G401 (cell line): ENCODE results near the gene S100A11. TPM values are rescaled to one million over a fixed set of nuclear protein-coding genes. Genes with fewer than 3 reads are reported as not detected.

Source experiments
- DNase-seq: peaks from one replicate; pipeline ENCODE4 v3.0.0-alpha.2; 2015; ENCODE audit warnings: low spot score
- in situ Hi-C: cut with HindIII; loops from 2 replicates; pipeline ENCODE4 v1.10.0; 2016; ENCODE audit warnings: low sequenced_read_pairs, mixed read lengths
- total RNA-seq: library from RNA; depleted of rRNA; stranded (reverse); fragments of >200 nt; shearing (Covaris generic); gene quantifications from 2 replicates; pipeline ENCODE4 v1.2.3, GENCODE V29; 2014

Gene S100A11
- total RNA-seq, 1 experiment from 2014 or later = not detected

DNA sequence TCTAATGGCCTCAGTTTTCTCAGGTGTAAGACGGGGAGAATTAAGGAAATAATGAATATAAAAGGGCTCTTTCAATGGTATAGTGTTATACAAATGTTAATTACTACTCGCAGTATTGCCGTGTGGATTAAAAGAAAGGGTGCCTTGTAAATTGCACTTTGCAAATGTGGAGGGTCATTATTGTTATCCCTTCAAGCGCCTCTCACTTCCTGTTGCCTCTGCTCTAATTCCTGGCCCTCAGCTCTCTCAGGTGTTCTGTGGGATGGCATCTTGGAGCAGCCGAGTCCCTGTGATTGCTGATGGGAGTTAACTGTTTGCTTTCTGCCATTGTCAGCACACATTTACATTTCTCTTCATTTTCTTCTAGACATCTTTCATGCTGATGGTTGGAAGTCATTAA is 7.1 kb upstream of the S100A11 start:
- no peak for DNase-seq
- in situ Hi-C loops = no loop called here

DNA sequence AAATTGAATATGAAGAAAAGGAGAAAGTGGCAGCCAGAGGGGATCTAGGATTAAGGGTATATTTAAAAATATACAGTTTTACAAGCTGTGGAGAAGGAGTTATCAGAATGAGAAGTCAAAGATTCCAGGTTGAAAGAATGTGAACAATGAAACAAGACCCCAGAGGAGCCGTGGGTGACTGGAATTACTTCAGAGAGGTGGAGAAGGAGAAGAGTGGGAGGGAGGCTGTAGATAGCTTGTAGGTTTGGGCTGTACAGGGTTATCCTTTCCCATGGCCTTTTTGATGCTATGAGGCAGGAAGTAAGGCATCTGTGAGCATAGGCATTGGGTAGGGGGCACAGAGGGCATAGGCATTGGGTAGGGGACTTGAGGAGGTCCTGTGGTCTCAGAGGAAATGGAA is 5.2 kb upstream of the S100A11 start:
- in situ Hi-C loops = no loop called here
- DNase-seq = no peak

DNA sequence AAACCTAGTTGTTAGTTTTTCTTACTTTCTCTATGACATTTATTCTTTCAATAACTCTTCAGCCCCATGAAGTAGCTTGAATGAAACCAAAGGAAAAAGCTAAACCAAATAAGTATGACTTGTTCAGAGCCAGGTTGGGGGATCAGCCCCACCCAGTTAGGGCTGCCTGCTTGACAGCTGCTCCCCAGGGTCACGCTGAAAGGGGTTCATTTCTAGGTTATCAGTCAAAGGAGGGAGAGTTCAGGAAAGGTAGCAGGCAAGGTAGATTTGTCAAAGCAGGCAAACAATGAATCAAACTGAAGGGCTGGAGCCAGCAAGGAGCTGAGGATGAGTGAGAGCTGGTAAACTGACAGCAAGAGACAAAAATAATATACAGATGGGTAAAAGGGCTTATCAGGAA is 3.1 kb upstream of the S100A11 start:
- in situ Hi-C loops = no loop called here
- DNase-seq = no peak

DNA sequence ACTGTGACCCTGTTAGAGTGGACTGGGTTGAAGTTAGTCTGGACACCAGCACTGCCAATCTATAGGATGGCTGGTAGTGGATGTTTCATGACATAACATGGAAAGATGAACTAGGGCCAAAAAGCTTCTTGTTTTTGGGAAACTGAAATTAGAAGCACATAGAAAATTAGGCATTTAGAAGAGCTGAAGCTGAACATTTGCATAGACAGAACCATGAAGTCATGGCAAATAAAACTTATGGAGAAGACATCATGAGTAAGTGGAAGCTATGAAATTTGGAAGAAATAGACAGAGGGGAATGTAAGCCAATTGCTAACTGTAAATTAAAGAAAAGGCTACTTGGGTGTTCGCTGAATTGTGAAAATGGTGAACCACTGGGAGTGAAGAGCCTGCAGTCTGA is 2.7 kb upstream of the S100A11 start:
- DNase-seq = no peak
- in situ Hi-C loops = no loop called here

DNA sequence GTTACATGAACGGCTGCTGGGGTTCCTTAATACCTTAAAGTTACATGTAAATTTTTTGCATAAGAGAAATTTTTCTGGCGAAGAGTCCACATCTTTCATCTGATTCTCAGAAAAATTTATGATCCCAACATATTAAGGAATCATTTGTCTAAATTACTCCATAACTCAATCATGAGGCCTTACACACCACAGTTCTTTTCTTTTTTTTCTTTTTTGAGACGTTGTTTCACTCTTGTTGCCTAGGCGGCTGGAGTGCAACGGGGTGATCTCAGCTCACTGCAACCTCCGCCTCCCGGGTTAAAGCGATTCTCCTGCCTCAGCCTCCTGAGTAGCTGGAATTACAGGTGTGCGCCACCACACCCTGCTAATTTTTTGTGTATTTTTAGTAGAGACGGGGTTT is 2.1 kb upstream of the S100A11 start:
- DNase-seq = no peak
- in situ Hi-C loops = no loop called here

DNA sequence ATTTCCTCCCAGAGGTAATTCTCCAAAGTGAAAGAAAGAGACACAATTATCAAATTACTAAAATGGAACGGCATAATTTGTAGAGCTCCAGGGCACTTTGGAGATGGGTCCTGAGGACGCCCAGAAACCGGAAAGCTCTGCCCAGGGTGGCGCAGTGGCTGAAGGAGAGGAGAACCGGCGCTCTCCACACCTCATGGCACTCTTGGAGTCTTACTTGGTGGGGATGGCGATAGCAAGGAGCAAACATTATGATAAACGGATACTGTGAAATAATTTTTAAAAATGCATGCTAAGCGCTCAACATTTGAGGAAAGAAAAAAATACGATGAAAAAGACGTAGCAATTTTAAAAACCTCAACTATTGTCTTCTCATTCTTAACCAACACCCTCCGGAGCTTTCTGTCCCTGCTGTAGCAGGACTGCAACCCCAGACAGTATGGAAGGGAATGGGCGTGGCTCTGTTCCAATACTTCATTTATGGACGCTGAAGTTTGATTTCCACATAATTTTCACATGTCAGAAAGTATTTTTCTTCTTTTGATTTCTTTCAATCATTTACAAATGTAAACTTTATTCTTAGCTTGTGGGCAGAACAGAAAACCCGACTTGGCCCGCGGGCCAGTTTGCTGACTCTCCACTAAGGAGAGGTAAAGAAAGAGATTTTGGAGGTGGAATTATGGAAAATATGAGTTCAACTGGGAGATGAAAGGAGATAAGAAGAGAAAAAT is 1.1 kb downstream of the S100A11 start:
- in situ Hi-C loops = no loop called here
- DNase-seq = no peak

DNA sequence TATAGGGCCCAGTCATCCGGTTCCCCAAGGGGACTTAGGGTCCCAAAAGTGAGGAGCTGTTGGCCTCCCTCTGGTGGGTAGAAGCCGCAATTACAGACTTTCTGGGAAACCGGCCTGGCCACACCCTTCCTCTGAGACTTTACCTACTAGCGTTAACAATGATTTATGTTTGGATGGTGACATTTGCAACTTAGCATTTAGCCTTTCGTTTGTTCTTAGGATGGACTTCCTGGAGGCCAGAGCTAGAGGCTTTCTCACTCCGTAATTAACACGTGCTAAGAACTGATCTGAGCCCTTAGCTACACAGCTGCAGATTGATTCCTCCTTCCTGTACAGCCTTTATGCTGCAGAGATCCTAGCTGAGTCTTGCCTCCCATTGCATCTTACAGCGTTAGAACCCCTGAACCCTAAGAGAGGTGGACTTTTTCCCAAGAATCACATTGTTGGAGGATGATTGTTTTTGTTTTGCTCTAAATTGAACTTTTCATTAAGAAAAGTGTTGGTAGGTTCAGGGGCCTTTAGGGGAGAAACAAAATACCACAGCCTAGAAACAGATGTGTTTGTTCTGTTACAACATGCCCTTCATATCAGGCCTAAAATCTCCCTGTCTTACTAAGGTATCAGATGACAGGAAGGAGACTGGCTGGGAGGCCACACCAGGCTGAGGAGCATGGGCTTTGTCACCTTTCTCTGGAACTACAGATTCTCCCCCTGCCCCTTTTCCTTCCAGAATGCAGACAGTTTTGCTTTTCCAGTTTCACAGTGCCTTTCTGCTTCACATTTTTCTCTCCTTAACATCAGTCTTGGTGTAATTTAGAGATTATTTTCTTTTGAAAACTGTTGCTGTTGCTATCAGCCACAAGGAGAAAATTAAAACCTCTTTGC is 1.9 kb downstream of the S100A11 start:
- in situ Hi-C loops = no loop called here
- no peak for DNase-seq

DNA sequence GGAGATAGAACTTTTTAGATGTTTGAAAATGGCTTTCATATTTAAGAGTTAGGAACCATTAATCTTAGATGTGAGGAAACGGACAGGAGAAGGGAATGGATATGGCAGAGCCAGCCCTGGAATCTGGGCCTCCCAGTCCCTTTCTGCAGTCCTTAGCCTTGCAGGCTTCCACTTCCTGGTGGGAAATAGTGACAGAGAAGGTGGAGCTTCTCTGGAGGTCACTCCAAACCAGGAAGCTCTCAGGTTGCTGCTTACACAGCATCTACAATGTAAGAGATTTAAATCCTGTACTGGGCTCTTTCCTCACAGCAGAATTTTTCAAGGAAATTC is 2.5 kb downstream of the S100A11 start:
- in situ Hi-C loops = no loop called here
- no peak for DNase-seq

DNA sequence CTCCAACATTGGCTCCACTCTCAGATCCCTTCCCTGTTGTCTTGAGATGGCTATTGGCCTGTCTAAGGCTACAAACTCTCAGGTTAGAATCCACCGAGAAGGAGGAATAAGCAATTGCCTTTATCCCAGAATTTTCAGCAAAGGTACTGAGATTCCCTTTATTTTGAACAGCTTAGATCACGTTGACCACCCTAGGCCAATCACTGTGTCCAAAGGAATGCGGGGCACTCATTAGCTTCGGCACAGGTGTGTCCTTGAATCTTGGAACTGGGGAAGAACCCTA is 6.9 kb downstream of the S100A11 start:
- DNase-seq = no peak
- in situ Hi-C loops = no loop called here

DNA sequence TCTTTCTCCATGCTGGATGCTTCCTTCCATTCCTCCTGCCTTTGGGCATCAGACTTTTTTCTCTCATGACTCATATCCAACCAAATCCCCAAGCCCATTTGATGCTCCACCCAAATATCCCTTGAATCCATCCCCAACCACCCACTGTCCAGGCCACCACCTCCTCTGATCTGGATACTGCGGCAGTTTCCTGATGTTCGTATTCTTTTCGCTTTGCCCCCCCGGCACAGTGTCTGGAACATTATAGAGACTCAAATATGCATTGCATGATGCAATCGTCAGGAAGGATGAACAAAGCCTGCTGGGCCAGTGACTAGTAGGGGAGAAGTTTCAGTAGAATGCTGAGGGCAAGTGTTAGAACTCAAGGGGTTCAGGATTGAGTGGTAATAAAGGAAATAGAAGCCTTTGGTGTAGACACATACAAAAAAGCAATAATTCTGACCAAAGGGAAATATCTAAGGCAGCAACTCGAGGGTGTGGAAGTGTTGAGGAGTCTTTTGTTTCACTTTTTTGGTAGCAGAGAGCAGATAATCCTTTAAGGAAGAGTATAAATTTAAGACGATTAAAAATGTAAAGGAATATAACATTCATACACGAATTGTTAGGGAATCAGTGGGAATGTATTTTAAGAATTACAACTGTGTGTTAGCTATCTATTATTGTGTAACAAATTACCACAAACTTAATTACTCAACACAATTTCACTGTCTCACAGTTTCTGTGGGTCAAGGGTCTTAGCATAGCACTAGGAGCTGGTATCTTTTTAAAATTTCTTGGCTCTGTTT is 7.5 kb downstream of the S100A11 start:
- DNase-seq = no peak
- in situ Hi-C loops = no loop called here

DNA sequence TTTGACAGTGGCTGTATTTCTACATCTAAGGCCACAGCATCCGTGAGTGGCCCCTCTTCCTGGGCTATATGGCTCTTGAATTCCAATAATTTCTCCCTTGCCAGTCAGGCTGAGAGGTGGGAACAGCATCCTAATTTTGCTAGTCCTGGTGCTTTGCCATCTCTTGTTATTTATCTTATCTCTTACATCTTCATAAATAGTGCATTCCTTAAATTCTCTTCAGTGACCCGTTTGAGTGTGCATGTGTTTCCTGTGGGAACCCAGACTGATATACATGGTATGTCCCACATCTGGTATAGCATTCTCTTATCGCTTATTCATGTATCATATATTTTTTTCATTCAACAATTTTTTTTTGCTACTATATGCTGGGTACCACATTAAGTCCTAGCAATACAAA is 9.9 kb downstream of the S100A11 start:
- DNase-seq = no peak
- in situ Hi-C loops = no loop called here

DNA sequence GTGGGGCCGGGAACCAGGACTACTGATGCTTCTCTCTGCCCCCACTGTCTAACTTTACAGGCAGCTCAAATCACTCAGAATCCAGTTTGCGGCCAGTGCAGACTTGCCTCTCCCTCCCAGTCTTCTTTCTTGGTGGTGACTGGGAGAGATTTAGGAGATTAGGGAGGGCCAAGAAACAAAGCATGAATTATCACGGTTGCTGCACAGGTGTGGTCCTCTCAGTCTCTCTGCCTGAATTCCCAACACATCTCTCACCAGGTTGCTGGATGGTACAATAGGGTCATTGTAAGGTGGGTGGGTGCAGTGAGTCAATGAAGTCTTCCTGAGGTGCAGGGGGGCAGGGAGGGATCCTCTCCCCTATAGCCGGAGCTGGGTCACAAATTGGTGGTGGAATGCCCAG is 12.6 kb downstream of the S100A11 start:
- no peak for DNase-seq
- in situ Hi-C loops = no loop called here

DNA sequence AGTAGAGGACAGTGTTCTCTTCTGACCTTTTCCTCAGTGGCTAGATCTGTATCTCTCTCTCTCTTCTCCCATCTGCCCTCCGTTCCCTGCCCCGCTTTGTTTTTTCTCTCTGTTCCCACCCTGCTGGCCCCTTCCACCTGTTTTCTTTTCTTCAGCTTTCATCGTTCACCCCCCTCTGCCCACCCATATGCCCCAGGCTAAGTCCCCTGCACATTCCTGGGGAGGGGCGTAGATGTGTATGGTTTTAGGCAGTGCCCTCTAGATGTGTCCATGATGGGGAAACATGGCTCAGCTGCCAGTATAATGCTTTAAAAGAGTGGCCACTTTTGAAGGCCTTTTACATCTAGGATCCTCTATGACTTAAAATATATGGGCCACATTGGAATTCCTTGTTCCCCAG is 13.6 kb downstream of the S100A11 start:
- in situ Hi-C loops = no loop called here
- DNase-seq = no peak

DNA sequence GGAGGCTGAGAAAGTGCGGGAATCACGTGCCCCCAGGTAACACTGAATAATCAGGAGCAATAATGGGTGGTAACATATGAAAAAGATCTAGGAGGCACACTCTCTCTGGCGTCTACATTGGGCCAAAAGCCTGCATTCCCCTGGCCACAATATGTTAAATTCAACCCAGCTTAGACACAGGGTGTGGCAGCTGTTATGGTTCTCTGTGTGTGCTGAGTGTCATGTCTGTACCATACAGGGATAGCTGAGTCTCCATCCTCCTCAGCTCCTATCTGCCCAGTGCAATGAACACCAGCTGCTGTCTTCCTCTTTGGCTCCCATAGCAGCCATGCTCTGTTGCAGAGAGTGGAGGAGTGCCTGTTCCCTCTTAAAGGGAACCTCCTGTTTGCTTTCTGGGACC is 14.3 kb downstream of the S100A11 start:
- in situ Hi-C loops = no loop called here

DNA sequence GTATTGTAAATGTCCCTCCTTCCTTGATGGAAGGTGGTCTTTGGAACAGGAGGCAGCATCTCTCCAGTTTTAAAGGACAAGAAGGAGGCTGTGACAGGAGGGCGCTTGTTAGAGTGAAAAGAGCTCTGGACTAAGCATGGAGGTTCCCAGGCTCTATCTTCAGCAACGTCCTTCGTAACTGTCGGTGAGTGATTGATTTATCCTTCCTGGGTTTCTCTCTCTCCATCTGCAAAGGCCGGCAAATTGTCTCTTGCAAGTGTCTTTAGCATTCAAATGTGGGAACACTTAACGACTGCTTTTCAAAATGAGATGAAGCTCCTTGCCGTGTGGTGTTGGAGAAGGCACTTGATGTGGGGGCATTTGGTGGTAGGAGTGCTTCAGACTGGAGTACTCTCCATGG is 15.2 kb downstream of the S100A11 start:
- no peak for DNase-seq
- in situ Hi-C loops = no loop called here

More for the DNA sequence above, 14.3 kb downstream of the S100A11 start:
- DNase-seq = no peak

DNA sequence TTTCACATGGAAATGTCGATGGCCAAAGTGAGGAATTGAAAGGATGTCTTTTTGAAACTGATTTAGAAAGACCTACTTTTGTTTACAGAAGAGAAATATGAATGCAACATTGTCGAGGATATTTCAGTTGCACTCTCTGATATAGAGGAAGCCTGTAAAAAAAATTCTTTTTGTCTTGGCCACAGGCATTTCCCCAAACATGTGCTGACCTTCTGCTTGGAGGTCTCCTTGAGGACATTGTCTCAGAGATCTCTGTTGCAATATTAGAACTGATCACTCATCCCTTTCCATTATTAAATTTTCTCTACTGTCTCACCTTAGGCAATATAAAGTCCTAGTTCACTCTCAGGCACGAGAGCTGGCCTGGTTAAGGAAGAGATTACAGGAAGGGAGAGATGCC is 16.0 kb downstream of the S100A11 start:
- in situ Hi-C loops = no loop called here
- no peak for DNase-seq

DNA sequence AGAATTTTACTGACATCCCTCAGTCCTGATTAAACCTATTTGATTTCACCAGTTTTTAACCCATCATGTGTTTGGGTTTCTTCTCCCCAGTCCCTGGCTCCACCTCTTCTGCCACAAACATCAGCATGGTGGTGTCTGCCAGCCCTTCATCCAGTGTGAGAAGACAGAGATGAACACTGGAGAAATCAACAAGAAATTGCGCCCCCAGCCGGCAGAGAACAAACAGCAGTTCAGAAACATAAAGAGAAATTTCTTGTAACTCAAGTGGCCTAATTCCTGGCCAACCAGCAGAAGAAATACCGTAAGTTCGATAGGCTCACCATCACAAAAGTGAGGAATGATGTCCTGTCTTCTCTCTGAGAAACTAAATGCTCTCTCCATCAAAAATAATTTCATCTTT is 18.3 kb downstream of the S100A11 start:
- DNase-seq = no peak
- in situ Hi-C loops = no loop called here

DNA sequence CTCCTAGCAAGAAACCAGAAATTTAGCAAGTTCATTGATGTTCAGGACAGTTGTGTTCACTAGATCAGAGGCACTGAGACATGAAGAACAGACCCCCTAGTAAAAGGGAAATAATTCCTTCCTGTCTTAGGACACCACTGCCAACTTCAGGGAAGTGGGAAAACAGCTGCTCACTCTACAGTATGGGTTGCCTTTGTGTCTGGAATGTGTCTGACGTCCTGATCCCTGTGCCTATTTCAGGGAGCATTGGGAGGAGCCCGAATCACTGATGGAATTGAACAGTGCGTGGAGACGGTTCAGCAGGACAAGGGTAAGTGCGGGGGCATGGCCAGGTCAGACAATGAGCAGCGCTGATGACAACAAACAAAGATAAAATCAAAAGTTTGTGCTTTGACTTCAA is 21.0 kb downstream of the S100A11 start:
- in situ Hi-C loops = no loop called here
- no peak for DNase-seq

DNA sequence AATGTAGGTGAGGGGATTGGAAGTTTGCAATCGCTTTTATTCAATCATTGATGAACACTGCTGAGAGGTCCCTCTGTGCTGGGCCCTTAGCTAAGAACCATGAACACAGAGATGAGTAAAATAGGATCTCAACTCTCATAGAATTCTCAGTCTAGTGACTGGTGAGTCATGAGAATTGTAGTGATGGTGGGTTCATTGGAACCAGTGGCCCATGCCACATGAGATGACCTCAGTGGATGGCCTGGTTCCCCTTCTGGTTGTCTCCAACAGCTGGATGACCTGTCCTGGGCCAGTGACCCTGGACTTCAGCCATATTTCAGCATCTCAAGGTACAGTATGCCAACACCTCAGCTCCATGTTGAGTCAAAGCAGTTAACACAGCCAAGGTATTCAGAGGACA is 21.9 kb downstream of the S100A11 start:
- DNase-seq = no peak
- in situ Hi-C loops = no loop called here

DNA sequence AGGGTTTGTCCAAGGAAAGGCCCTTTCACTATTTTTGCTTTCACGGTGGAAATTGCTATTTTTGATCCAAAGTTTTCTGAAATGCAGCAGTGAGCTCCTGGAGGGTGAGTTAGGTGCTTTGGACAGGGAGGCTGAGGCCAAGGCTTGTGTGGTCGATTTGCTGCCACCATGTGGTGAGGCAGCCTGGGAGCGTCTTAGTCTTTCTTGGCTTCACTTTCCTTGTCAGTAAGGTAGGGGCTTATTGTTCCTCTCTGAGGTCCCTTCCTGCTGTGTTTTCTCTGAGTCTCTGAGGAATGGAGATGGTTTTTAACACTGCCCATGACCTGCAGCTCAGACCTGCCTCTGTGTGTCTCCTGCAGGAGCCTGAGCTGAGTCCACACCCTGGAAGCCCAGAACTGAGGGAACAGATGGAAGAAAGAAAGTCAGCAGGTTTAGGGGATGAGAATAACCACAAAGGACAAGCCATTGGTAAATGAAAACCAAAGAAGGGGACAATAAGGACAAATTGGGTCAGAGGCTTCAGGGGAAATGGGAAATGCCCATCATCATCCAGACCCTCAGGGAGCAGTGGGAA is 23.1 kb downstream of the S100A11 start:
- DNase-seq = peak; percentile 13
- in situ Hi-C loops = no loop called here
